GM21528 (cell line): ENCODE measurements around the gene DVL3.
A peak's percentile ranks its signal among the peaks of the same experiment; 100 is the strongest.

ENCODE experiments used
- ATAC-seq: cut with Tn5 transposase; IDR thresholded peaks from one replicate; pipeline ENCODE4 v1.9.1; 2021; ENCODE audit warnings: mild to moderate bottlenecking, moderate library complexity; ENCODE audit not compliant: unreplicated experiment, low FRiP score

The DVL3 gene

GRCh38 chr3:184175981-184176376 is 20.8 kb downstream of the DVL3 start:
- ATAC-seq: no peak

- ATAC-seq: no peak
These were observed 21.5 kb downstream of the DVL3 start for GRCh38 chr3:184176377-184177330.

- ATAC-seq: no peak
These were observed 22.2 kb downstream of the DVL3 start for GRCh38 chr3:184177331-184177731.

GRCh38 chr3:184177767-184178306 is 22.7 kb downstream of the DVL3 start:
- no peak for ATAC-seq

- no peak for ATAC-seq
These were observed 23.5 kb downstream of the DVL3 start for GRCh38 chr3:184178521-184179138.

- ATAC-seq: no peak
These were observed 25.0 kb downstream of the DVL3 start for GRCh38 chr3:184180165-184180564.

GRCh38 chr3:184181596-184181995 is 26.4 kb downstream of the DVL3 start:
- no peak for ATAC-seq

- ATAC-seq: no peak
These were observed 28.5 kb downstream of the DVL3 start for GRCh38 chr3:184183679-184184078.

- no peak for ATAC-seq
These were observed 29.5 kb downstream of the DVL3 start for GRCh38 chr3:184184546-184185230.

GRCh38 chr3:184185461-184186183 is 30.4 kb downstream of the DVL3 start:
- ATAC-seq: peak; percentile 86

GRCh38 chr3:184186184-184186901 is 31.2 kb downstream of the DVL3 start, which contains the start of gene ABCF3:
TSS of gene ABCF3 (plus strand) at chr3:184186199. CDS start at chr3:184186208, 9 bp downstream.
- peak; percentile 32 for ATAC-seq

GRCh38 chr3:184186902-184187207 is 31.7 kb downstream of the DVL3 start:
- no peak for ATAC-seq

- ATAC-seq: no peak
These were observed 32.9 kb downstream of the DVL3 start for GRCh38 chr3:184188080-184188479.

GRCh38 chr3:184189421-184189820 is 34.2 kb downstream of the DVL3 start:
- no peak for ATAC-seq

- ATAC-seq: no peak
These were observed 37.7 kb downstream of the DVL3 start for GRCh38 chr3:184192889-184193288.

GRCh38 chr3:184193991-184194539 is 38.9 kb downstream of the DVL3 start:
- ATAC-seq: no peak

GRCh38 chr3:184196536-184196935 is 41.4 kb downstream of the DVL3 start:
- no peak for ATAC-seq

GRCh38 chr3:184198509-184198908 is 43.3 kb downstream of the DVL3 start:
- no peak for ATAC-seq

- ATAC-seq: no peak
These were observed 45.6 kb downstream of the DVL3 start for GRCh38 chr3:184200825-184201224.
